K562 (cell line): ENCODE measurements around the gene PRC1. TPM values are rescaled to one million over a fixed set of nuclear protein-coding genes. Genes with fewer than 3 reads are reported as not detected.

Source experiments
- BCOR ChIP-seq: fragments of 450-650 bp; IDR thresholded peaks from 2 replicates; pipeline ENCODE4 v1.6.1; 2016
- CREB1 ChIP-seq, 2 experiments: sonication (generic) in 1 of 2; formaldehyde crosslinking in 1 of 2; IDR thresholded peaks; 2 replicates each; pipeline versions ENCODE4 v1.6.1 to v1.8.0; 2012 to 2022; ENCODE audit warnings: inconsistent platforms in 1 of 2, mild to moderate bottlenecking in 1 of 2, missing genetic modification reagents in 1 of 2, moderate library complexity in 1 of 2
- EP400 ChIP-seq: fragments of 450-650 bp; IDR thresholded peaks from 2 replicates; pipeline ENCODE4 v1.6.1; 2017; ENCODE audit warnings: antibody characterized with exemption, mild to moderate bottlenecking, moderate library complexity
- EZH2 ChIP-seq: IDR thresholded peaks from 2 replicates; pipeline ENCODE4 v1.6.1; 2012; ENCODE audit warnings: low read depth, mild to moderate bottlenecking, inconsistent platforms, low read length, borderline replicate concordance
- HDGF ChIP-seq: fragments of 450-650 bp; IDR thresholded peaks from 2 replicates; pipeline ENCODE4 v1.6.1; 2016
- IFI16 ChIP-seq: fragments of 250-450 bp; sonication (Bioruptor Pico); IDR thresholded peaks from 2 replicates; pipeline ENCODE4 v2.1.2; 2022; ENCODE audit warnings: mild to moderate bottlenecking, inconsistent platforms
- NFXL1 ChIP-seq: fragments of 450-650 bp; formaldehyde crosslinking; IDR thresholded peaks from 2 replicates; pipeline ENCODE4 v1.4.0; 2021; ENCODE audit warnings: mild to moderate bottlenecking
- NR2F6 ChIP-seq: fragments of 450-650 bp; formaldehyde crosslinking; IDR thresholded peaks from 2 replicates; pipeline ENCODE4 v1.4.0; 2020; ENCODE audit warnings: mild to moderate bottlenecking
- POLR3A ChIP-seq: IDR thresholded peaks from 2 replicates; pipeline ENCODE4 v1.6.1; 2011; ENCODE audit warnings: borderline replicate concordance, mild to moderate bottlenecking, moderate library complexity; ENCODE audit not compliant: insufficient read length, insufficient read depth; ENCODE audit errors: extremely low read depth
- SFPQ ChIP-seq: fragments of 200-400 bp; formaldehyde crosslinking; IDR thresholded peaks from 2 replicates; pipeline ENCODE4 v1.6.1; 2017; ENCODE audit warnings: mild to moderate bottlenecking, low read depth, low read length, moderate library complexity
- U2AF1 ChIP-seq: fragments of 200-400 bp; formaldehyde crosslinking; optimal IDR thresholded peaks from 2 replicates; pipeline ENCODE3; 2017; ENCODE audit warnings: mild to moderate bottlenecking, low read depth, low read length, moderate library complexity
- ZNF347 ChIP-seq: fragments of 450-650 bp; formaldehyde crosslinking; IDR thresholded peaks from 2 replicates; pipeline ENCODE4 v1.4.0; 2020; ENCODE audit warnings: low read depth, mild to moderate bottlenecking, moderate library complexity
- ZNF561 ChIP-seq: fragments of 450-650 bp; formaldehyde crosslinking; conservative IDR thresholded peaks from 2 replicates; pipeline ENCODE4 v1.4.0; 2020; ENCODE audit warnings: mild to moderate bottlenecking, moderate library complexity
- ZNF830 ChIP-seq: fragments of 250-450 bp; sonication (Bioruptor Pico); IDR thresholded peaks from 2 replicates; pipeline ENCODE4 v1.5.0; 2021; ENCODE audit warnings: mild to moderate bottlenecking
- ZSCAN32 ChIP-seq: fragments of 450-650 bp; formaldehyde crosslinking; IDR thresholded peaks from 2 replicates; pipeline ENCODE4 v1.4.0; 2020; ENCODE audit warnings: mild to moderate bottlenecking, moderate library complexity
- polyA plus RNA-seq, 8 experiments: library from polyadenylated mRNA; depleted of rRNA in 4 of 8; stranded (reverse) in 5 of 8; unstranded in 3 of 8; fragments of >200 nt; fragmentation: Nextera tagmentation in 2 of 8; fragmentation: Illumina TruSeq in 1 of 8; extraction: Ambion mirVana in 2 of 8; extraction: Trizol in 1 of 8; gene quantifications; 2 replicates each; pipeline versions ENCODE4 v1.2.1 to v1.2.3, GENCODE V29; 2011 to 2014; ENCODE audit warnings: inconsistent platforms in 1 of 8, missing spikeins in 1 of 8
- total RNA-seq, 7 experiments: library from RNA; depleted of rRNA in 6 of 7; stranded (reverse); fragments of >200 nt in 6 of 7; fragmentation: Illumina TruSeq in 2 of 7; extraction: Trizol in 2 of 7; gene quantifications; 2 replicates each; pipeline versions ENCODE4 v1.2.1 to v1.2.3, GENCODE V29; 2011 to 2021; ENCODE audit warnings: low replicate concordance in 1 of 7
- TF ChIP-seq, protein P1 (sequence below): fragments of 450-650 bp; IDR thresholded peaks from 2 replicates; pipeline ENCODE4 v1.6.1; 2017; ENCODE audit warnings: antibody characterized with exemption, mild to moderate bottlenecking
- TF ChIP-seq, protein P2 (sequence below): sonication (generic); formaldehyde crosslinking; IDR thresholded peaks from 2 replicates; pipeline ENCODE4 v1.8.0; 2023; ENCODE audit warnings: mild to moderate bottlenecking, missing genetic modification reagents

The PRC1 gene
- total and polyA plus RNA-seq, 9 of the 15 experiments (the other 6 are each of a cell fraction or from before 2014, with no cell fraction given), result 156 to 391 (median 240) TPM

- TF ChIP-seq NR2F6 (CRISPR knock-in tag), result no peak
- peak; percentile 83 for TF ChIP-seq U2AF1
- TF ChIP-seq, protein P1, sequence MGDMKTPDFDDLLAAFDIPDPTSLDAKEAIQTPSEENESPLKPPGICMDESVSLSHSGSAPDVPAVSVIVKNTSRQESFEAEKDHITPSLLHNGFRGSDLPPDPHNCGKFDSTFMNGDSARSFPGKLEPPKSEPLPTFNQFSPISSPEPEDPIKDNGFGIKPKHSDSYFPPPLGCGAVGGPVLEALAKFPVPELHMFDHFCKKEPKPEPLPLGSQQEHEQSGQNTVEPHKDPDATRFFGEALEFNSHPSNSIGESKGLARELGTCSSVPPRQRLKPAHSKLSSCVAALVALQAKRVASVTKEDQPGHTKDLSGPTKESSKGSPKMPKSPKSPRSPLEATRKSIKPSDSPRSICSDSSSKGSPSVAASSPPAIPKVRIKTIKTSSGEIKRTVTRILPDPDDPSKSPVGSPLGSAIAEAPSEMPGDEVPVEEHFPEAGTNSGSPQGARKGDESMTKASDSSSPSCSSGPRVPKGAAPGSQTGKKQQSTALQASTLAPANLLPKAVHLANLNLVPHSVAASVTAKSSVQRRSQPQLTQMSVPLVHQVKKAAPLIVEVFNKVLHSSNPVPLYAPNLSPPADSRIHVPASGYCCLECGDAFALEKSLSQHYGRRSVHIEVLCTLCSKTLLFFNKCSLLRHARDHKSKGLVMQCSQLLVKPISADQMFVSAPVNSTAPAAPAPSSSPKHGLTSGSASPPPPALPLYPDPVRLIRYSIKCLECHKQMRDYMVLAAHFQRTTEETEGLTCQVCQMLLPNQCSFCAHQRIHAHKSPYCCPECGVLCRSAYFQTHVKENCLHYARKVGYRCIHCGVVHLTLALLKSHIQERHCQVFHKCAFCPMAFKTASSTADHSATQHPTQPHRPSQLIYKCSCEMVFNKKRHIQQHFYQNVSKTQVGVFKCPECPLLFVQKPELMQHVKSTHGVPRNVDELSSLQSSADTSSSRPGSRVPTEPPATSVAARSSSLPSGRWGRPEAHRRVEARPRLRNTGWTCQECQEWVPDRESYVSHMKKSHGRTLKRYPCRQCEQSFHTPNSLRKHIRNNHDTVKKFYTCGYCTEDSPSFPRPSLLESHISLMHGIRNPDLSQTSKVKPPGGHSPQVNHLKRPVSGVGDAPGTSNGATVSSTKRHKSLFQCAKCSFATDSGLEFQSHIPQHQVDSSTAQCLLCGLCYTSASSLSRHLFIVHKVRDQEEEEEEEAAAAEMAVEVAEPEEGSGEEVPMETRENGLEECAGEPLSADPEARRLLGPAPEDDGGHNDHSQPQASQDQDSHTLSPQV, result peak; percentile 34
- 0 out of 2 replicates have a peak, but pooled peaks have one; percentile 42 for TF ChIP-seq HDGF
- no peak for TF ChIP-seq ZNF561 (CRISPR knock-in tag)
- TF ChIP-seq BCOR, result peak; percentile 55; the same call in 1 of the 2 replicates
- 0 out of 2 replicates have a peak, but pooled peaks have one; percentile 41 for TF ChIP-seq NFXL1 (CRISPR knock-in tag)
- TF ChIP-seq IFI16 (CRISPR knock-in tag), result no peak
- TF ChIP-seq CREB1 (IDR thresholded peaks at IDR 0.05), result peak; percentile 62; the same call in 1 of the 2 replicates
- peak; percentile 81; the same call in 1 of the 2 replicates for TF ChIP-seq CREB1 (CRISPR knock-in tag; IDR thresholded peaks at IDR 0.05)
- no peak for TF ChIP-seq EZH2
- no peak for TF ChIP-seq SFPQ
- peak; percentile 92 for TF ChIP-seq EP400
- TF ChIP-seq ZSCAN32 (CRISPR knock-in tag), result no peak
- no peak for TF ChIP-seq ZNF830 (CRISPR knock-in tag)
- TF ChIP-seq ZNF347 (CRISPR knock-in tag), result no peak
- no peak for TF ChIP-seq POLR3A
- TF ChIP-seq, protein P2, sequence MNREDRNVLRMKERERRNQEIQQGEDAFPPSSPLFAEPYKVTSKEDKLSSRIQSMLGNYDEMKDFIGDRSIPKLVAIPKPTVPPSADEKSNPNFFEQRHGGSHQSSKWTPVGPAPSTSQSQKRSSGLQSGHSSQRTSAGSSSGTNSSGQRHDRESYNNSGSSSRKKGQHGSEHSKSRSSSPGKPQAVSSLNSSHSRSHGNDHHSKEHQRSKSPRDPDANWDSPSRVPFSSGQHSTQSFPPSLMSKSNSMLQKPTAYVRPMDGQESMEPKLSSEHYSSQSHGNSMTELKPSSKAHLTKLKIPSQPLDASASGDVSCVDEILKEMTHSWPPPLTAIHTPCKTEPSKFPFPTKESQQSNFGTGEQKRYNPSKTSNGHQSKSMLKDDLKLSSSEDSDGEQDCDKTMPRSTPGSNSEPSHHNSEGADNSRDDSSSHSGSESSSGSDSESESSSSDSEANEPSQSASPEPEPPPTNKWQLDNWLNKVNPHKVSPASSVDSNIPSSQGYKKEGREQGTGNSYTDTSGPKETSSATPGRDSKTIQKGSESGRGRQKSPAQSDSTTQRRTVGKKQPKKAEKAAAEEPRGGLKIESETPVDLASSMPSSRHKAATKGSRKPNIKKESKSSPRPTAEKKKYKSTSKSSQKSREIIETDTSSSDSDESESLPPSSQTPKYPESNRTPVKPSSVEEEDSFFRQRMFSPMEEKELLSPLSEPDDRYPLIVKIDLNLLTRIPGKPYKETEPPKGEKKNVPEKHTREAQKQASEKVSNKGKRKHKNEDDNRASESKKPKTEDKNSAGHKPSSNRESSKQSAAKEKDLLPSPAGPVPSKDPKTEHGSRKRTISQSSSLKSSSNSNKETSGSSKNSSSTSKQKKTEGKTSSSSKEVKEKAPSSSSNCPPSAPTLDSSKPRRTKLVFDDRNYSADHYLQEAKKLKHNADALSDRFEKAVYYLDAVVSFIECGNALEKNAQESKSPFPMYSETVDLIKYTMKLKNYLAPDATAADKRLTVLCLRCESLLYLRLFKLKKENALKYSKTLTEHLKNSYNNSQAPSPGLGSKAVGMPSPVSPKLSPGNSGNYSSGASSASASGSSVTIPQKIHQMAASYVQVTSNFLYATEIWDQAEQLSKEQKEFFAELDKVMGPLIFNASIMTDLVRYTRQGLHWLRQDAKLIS (CRISPR knock-in tag), result peak; percentile 82; the same call in 1 of the 2 replicates
Measured at GRCh38 chr15:90931828-90932659, 62.3 kb downstream of the PRC1 start, which contains the start of gene HDDC3 (continued).
